Mammary epithelial cell (primary cell): Measurements from ENCODE around the gene NISCH.

ENCODE experiments used
- EZH2 ChIP-seq: IDR thresholded peaks from 2 replicates; pipeline ENCODE4 v1.6.1; 2012; ENCODE audit warnings: low read length, inconsistent platforms, borderline replicate concordance
- TF ChIP-seq, protein P1 (sequence below), 2 donors: IDR thresholded peaks in 1 of 2; conservative IDR thresholded peaks in 1 of 2; 2 replicates each; pipeline ENCODE4 v1.5.1; 2011 to 2012; ENCODE audit warnings: inconsistent platforms in 2 of 2, low read length in 2 of 2, mild to moderate bottlenecking in 2 of 2, control low read depth in 1 of 2, low read depth in 1 of 2; ENCODE audit not compliant: insufficient read depth in 1 of 2; ENCODE audit errors: extremely low read depth in 1 of 2

DNA sequence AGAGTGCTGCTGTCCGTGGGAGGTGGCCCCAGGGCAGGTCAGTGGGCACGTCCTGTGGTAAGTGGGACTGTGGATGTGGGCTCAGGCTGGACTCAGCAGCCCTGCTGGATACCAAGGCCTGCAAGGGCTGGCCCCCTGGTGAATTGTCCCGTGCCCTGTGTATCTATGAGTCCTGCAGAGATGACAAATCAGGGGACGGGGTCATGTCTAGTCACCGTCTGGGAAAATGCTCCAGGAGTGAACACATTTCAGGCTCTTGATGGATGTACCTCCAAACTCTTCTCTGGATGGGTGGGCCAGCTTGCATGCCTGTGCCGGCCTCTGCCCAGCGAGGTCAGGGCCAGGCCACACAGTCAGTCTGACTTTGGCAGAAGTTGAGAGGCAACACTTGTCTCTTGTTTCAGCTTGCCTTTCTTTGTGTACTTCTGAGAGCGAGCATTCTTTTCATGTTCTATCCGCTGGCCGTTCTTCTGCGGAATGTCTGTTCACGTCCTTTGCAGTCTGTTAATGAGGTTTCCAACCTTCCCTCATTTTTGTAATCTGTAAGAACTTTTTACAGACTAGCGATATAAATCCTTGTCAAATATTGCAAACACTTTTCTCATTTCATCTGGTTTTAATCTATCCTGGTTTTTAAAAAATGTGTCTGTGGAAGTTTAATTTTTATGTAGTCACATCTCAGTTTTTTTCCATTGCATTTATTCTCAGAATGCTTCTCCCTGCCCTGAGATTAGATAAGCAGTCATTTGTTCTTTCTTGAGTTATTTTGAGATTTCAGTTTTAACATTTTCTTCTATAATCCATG is 28.4 kb downstream of the NISCH start:
- no peak for TF ChIP-seq EZH2
- TF ChIP-seq, protein P1, sequence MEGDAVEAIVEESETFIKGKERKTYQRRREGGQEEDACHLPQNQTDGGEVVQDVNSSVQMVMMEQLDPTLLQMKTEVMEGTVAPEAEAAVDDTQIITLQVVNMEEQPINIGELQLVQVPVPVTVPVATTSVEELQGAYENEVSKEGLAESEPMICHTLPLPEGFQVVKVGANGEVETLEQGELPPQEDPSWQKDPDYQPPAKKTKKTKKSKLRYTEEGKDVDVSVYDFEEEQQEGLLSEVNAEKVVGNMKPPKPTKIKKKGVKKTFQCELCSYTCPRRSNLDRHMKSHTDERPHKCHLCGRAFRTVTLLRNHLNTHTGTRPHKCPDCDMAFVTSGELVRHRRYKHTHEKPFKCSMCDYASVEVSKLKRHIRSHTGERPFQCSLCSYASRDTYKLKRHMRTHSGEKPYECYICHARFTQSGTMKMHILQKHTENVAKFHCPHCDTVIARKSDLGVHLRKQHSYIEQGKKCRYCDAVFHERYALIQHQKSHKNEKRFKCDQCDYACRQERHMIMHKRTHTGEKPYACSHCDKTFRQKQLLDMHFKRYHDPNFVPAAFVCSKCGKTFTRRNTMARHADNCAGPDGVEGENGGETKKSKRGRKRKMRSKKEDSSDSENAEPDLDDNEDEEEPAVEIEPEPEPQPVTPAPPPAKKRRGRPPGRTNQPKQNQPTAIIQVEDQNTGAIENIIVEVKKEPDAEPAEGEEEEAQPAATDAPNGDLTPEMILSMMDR (conservative IDR thresholded peaks at IDR 0.05 in 1 of 2, IDR thresholded peaks at IDR 0.05 in 1 of 2; ENCODE audit: extremely low read depth in 1 of 2, insufficient read depth in 1 of 2, low read depth in 1 of 2, low read length in 2 of 2), result no peak
